ENCODE data around the gene SETD7.
A peak's percentile ranks its signal among the peaks of the same experiment; 100 is the strongest.

SETD7 gene

GRCh38 chr4:139568206-139568955 lies 12.4 kb upstream of the SETD7 start:
- DNase-seq, result no peak

GRCh38 chr4:139567159-139567870 lies 11.3 kb upstream of the SETD7 start:
- no peak for DNase-seq

GRCh38 chr4:139564502-139564901 lies 8.5 kb upstream of the SETD7 start:
- DNase-seq, result no peak

- no peak for DNase-seq
Observed at GRCh38 chr4:139563515-139563914, 7.5 kb upstream of the SETD7 start.

DNA sequence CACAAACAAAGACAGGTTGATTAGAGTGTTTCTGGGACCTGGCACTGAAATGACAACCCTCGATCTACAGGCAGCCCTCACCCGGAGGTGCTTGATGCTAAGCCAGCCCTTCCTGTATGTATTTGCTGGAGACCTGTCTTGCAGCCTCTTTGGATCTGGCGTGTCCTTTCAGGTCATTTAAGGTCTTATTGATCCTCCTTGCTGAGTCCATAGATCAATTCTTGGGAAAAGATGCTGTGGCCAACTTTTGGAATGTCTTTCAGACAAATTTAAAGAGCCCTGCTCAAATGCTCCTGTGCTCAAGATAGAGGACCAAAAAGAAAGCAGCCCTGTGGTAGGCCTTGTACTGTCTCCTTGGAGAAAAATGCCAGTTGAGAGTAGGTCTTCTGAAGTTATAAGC lies 6.8 kb upstream of the SETD7 start:
- no peak for DNase-seq

GRCh38 chr4:139562067-139562684 lies 6.2 kb upstream of the SETD7 start:
- no peak for DNase-seq

- no peak for DNase-seq
Observed at GRCh38 chr4:139560406-139561104, 4.5 kb upstream of the SETD7 start.

DNA sequence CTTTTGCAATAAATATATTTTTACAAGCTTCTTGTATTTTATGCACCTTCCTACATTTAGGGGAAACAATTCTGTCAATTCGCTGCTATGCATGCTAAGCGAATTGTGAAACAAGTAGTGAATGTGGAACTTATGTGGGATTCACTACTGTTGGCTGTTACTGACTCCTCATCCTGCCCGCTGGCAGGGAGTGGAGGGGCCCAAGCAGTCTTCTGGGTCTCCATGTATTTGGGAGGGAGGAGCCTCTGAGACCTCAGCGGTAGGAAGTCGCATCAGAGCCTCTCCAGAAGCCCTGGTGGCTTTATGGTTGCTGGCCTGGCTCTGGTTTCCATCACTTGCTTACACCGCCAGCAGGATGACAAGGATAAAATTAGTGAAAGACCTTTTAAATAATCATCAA lies 3.7 kb upstream of the SETD7 start:
- no peak for DNase-seq

- no peak for DNase-seq
Observed at GRCh38 chr4:139559089-139559479, 3.1 kb upstream of the SETD7 start.

DNA sequence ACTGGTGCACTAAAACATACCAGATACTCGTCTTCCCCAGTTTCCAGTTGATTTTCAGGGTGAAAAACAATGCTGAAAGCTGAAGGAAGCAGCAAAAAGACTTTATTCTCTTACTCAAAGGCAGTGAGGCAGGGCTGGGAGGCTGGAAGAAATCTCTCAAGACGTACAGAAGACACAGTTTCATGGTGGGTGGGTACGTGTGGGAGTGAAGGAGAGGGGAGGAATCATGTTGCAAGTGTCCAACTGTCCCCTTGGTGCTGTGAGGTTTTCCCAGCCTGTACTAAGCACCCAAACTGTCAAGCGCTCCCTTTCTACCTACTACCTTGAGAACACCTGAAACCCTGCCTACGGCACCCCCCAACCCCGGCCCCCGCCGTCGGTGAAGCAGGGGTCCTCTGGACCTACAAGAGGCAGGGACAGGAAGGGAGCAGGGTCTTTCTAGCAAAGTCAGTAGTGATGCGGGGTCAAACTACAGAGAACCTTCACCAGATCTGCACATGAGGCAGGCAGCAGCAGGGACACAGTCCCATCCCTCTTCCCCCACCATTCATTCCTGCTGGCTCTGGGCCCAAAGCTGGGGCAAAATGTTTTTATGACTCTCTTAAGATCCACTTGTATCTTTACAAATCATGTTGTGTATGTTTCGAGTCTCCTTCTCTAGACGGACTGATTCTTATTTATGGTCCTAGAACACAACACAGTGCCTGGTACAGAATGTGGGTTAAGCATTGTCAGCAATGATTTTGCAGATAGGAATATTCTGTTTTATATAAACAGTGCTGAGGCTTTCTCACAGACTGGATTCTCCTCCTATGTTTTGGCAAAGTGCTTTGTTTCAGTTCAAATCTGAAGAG lies 2.4 kb upstream of the SETD7 start:
- DNase-seq, result no peak

- DNase-seq, result no peak
Observed at GRCh38 chr4:139557556-139558110, 1.6 kb upstream of the SETD7 start.

GRCh38 chr4:139556724-139557555 lies 921 bp upstream of the SETD7 start:
- DNase-seq, result peak; percentile 60 to 67

DNA sequence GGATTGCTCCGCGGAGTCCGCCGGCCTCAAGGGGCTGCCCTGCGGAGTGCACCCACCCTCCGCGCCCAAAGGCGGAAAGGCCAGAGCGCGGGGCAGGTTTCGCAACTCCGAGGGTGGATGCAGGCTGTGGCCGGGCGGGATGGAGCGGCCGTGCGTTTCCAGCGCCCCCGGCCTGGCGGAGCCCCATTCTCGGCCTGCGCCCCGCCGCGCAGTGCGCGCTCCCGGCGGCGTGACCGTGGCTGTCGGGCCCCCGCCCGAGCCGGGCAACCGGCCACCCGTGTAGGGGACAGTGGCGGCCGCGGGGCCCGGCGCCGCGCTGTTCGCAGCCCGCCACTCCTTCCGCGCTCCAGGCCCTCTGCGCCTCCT lies 331 bp downstream of the SETD7 start:
- no peak for DNase-seq

GRCh38 chr4:139554893-139555704 lies 920 bp downstream of the SETD7 start:
- DNase-seq, result peak in 1 of 2 experiments; percentile 50

DNA sequence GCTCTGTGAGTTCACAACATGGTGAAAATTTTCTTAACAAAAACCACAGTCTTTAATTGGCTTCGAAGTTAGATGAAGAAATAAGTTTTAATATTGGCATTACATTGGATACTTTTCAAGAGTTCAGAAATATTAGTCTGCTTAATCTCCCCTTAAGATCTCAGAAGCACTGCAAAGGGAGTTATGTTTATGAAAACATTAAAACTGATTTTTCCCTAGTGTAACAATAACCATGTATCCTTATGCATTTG lies 1.5 kb downstream of the SETD7 start:
- DNase-seq, result no peak

- DNase-seq, result no peak
Observed at GRCh38 chr4:139553751-139554641, 2.0 kb downstream of the SETD7 start.

- DNase-seq, result no peak
Observed at GRCh38 chr4:139552517-139553307, 3.3 kb downstream of the SETD7 start.

DNA sequence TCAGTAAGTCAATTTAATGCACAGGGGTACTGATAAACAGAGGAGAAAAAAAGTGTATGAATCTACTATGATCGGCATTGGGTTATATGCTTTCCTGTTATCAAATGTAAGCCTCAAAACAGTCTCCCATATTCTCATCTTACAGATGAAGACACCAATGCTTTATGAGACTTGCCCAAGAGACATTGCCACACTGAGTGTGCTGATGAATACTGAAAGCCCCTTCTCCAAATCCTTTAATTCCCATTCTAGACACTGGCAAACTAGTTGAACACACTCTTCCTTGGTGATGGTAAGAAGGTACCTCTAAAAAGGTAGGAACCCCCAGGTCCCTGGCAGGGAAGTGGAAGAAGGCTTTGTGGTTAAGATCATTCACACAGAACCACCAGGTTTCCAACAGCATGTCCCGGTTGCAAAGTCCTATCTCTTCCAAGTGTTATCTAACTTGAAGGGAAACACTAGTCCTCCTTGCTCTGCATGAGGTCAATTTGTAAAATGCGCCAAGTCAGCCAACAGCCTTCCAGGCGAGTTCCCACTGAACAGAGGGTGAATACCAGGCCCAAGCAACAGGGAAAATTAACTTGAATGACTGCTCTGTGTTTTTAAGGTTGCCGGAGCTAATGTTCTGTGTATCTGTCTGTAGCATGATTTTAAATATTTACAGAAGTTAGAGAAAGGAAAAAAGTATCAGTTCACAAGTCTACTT lies 5.1 kb downstream of the SETD7 start:
- DNase-seq, result no peak
